ENCODE results near the gene TSPAN7.

Gene TSPAN7

DNA sequence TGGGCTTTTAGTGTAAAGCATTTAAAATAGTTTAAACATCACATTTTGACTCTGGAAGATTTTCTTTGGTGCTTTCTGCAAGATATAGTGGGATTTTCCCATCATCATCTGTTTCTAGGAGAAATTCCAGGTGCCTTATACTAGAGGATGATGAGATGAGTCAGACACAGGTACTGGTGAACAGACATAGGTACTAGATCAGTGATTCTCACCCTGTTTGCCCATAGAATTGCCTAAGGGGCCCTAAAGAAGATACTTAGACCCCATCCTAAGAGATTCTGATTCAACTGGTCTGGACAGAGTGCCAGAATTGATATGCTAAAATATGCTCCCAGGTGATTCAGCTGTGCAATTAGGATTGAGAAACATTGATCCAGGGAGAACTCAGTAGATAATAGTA is 9.7 kb downstream of the TSPAN7 start:
- peaks cover 2% of the 10 kb centered on the region for H3K27me3 Mint-ChIP-seq
- no peak overlapping the region for H3K27ac Mint-ChIP-seq
- no peaks in the 10 kb centered on the region for H3K36me3 Mint-ChIP-seq
- no peaks in the 10 kb centered on the region for H3K9me3 Mint-ChIP-seq
- no peaks in the 10 kb centered on the region for H3K4me1 Mint-ChIP-seq
- no peak overlapping the region for H3K4me3 Mint-ChIP-seq

DNA sequence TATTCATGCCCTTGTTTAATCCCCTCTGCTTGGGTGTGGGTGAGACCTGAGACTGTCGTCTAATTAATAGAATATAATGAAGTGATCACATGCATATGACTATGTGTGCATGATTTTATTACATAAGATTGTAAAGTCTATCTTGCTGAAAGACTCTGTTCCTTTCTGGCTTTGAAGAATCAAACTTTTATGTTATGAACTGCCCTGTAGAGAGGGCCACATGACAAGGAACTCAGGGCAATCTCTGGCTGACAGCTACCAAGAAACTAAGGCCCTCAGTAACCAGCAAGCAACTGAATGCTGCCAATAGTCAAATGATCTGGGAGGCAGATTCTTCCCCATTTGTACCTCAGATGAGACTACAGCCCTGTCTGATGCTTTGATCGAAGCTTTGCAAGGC is 13.5 kb downstream of the TSPAN7 start:
- H3K27ac Mint-ChIP-seq: no peak overlapping the region
- H3K27me3 Mint-ChIP-seq: peaks cover 2% of the 10 kb centered on the region
- no peak overlapping the region for H3K4me3 Mint-ChIP-seq
- H3K4me1 Mint-ChIP-seq: no peaks in the 10 kb centered on the region
- H3K9me3 Mint-ChIP-seq: no peaks in the 10 kb centered on the region
- no peaks in the 10 kb centered on the region for H3K36me3 Mint-ChIP-seq

DNA sequence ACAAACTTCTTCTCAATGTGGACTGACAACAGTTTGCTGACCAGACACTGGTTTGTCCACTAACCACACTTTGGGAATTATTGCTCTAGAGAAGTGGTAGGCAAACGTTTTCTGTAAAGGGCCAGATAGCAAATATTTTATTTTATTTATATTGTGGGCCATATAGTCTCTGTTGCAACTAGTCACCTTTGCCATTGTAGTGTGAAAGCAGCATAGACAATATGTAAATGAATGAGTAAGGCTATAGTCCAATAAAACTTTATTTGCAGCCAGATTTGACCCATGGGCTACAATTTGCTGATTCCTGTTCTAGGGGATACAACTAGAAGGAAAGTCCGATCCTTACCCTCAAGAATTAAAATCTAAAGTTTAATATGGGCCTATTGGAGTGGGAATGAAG is 14.5 kb downstream of the TSPAN7 start:
- Mint-ChIP-seq H3K9me3 (no peaks in the 10 kb centered on the region), H3K27me3 (peaks cover 2% of the 10 kb centered on the region), H3K27ac (no peak overlapping the region), H3K36me3 (no peaks in the 10 kb centered on the region), H3K4me3 (no peak overlapping the region), H3K4me1 (no peaks in the 10 kb centered on the region)

DNA sequence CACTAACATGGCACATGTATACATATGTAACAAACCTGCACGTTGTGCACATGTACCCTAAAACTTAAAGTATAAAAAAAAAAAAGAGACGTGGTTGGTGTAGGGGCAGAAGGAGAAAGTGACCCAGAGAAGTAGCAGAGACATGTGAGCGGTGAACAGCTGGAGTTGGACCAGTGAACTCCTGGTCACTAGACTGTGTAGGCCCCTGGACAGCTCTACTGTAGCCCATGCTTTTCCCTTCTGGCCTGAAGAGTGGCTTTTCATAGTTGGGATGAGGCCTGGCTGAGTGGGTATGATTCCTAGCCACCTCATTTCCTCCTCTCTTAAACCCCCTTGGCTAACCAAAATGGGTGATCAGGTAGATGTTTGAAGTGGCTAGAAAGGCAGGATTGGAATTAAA is 16.4 kb downstream of the TSPAN7 start:
- H3K4me3 Mint-ChIP-seq: no peak overlapping the region
- no peaks in the 10 kb centered on the region for H3K36me3 Mint-ChIP-seq
- H3K27ac Mint-ChIP-seq: no peak overlapping the region
- H3K9me3 Mint-ChIP-seq: no peaks in the 10 kb centered on the region
- no peaks in the 10 kb centered on the region for H3K27me3 Mint-ChIP-seq
- no peaks in the 10 kb centered on the region for H3K4me1 Mint-ChIP-seq

DNA sequence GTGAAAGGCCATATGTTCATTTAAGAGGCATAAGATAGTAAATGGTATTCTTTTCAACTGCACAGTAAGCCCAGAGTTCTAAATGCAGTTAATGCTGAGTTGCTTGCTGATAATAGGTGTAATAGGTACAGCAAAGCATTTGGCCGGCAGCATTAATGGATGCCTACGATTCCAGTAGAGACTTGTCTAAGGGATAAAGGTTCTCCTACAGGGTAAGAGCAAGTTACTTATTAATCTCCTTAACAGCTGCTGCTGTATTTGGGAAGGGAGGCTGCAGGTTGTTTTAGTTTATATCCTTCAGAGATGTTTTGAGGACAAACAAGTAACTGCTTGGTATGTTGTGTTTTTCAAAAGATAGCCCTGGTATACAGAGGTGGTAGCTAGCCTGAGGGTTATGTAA is 16.8 kb downstream of the TSPAN7 start:
- H3K9me3 Mint-ChIP-seq: no peaks in the 10 kb centered on the region
- H3K4me1 Mint-ChIP-seq: no peaks in the 10 kb centered on the region
- no peak overlapping the region for H3K4me3 Mint-ChIP-seq
- H3K36me3 Mint-ChIP-seq: no peaks in the 10 kb centered on the region
- no peak overlapping the region for H3K27ac Mint-ChIP-seq
- peaks cover 1% of the 10 kb centered on the region for H3K27me3 Mint-ChIP-seq

DNA sequence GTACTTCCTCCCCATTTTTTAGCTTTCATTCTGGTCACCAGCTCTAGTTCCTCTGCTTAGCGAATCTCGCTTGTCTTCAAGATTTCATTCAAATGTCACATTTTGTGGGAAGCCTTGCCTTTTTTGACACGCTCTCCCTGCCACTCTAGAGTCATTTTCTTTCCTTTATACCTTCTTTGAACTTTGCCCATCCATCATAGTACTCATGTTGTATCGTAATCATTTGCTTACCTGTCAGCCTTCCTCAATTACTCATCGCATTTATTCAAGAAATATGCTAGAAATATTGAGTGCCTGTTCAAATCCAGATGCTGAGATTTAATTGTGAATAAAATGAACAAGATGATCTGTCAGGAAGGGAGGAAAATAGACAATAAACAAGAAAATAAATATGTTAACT is 21.8 kb downstream of the TSPAN7 start:
- Mint-ChIP-seq H3K4me3 (no peak overlapping the region), H3K27ac (no peak overlapping the region), H3K36me3 (no peaks in the 10 kb centered on the region), H3K27me3 (peaks cover 1% of the 10 kb centered on the region), H3K4me1 (no peaks in the 10 kb centered on the region), H3K9me3 (no peaks in the 10 kb centered on the region)

DNA sequence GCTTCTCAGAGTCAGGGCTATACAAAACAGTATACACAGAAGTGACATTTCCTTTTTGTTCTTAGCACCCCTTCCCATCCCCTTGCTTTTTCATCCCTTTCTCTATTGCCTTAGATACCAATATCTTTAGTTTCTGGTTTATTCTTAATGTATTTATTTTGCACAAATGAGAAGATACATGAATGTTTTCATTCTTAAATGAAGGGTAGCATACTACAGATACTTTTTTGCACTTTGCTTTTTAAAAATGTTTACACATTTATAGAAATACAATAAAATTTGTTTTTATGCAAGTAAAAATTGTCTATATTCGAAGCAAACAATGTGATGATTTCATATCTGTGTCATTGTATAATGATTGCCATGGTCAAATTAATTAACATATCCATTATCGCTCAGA is 33.1 kb downstream of the TSPAN7 start:
- H3K36me3 Mint-ChIP-seq: no peaks in the 10 kb centered on the region
- no peak overlapping the region for H3K27ac Mint-ChIP-seq
- peaks cover 3% of the 10 kb centered on the region for H3K27me3 Mint-ChIP-seq
- no peaks in the 10 kb centered on the region for H3K9me3 Mint-ChIP-seq
- H3K4me1 Mint-ChIP-seq: no peaks in the 10 kb centered on the region
- H3K4me3 Mint-ChIP-seq: no peak overlapping the region

DNA sequence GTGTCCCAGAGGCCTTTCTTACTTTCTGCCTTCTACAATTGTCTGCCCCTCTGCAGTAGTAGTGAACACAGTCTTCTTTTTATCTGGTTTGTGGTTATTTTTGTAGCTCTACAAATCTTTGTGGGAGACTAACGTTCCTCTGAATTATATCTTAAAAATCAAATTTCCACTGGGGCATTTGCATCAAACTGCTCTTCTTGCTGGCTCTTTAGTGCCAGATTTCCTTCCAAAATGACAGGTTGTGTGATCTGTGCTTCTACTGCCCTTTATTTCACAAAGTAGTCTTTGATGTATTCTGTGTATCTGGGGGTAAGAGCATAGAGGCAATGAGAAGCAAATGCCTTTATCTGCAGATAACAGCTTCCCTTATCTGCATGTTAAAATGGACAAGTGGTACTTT is 34.5 kb downstream of the TSPAN7 start:
- no peak overlapping the region for H3K27ac Mint-ChIP-seq
- no peaks in the 10 kb centered on the region for H3K36me3 Mint-ChIP-seq
- peaks cover 3% of the 10 kb centered on the region for H3K27me3 Mint-ChIP-seq
- H3K9me3 Mint-ChIP-seq: no peaks in the 10 kb centered on the region
- H3K4me1 Mint-ChIP-seq: no peaks in the 10 kb centered on the region
- H3K4me3 Mint-ChIP-seq: no peak overlapping the region

DNA sequence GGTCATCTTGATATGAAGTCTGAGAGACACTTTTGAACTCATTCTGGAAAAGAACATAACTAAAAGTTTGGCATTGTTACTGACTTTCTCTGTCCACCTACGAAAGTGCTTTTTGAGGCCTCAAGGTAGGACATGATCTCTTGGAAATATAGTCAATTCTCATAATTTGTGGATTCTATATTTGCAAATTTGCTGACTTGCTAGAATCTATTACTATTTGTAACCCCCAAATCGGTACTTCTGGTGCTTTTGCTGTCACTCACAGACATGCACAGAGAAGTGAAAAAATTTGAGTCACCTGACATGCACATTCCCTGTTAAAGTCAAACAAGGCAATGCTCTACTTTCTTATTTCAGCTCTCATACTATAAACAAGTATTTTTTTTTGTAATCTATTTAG is 35.6 kb downstream of the TSPAN7 start:
- Mint-ChIP-seq H3K4me1 (no peaks in the 10 kb centered on the region), H3K27ac (no peak overlapping the region), H3K36me3 (no peaks in the 10 kb centered on the region), H3K9me3 (no peaks in the 10 kb centered on the region), H3K4me3 (no peak overlapping the region), H3K27me3 (peaks cover 3% of the 10 kb centered on the region)

DNA sequence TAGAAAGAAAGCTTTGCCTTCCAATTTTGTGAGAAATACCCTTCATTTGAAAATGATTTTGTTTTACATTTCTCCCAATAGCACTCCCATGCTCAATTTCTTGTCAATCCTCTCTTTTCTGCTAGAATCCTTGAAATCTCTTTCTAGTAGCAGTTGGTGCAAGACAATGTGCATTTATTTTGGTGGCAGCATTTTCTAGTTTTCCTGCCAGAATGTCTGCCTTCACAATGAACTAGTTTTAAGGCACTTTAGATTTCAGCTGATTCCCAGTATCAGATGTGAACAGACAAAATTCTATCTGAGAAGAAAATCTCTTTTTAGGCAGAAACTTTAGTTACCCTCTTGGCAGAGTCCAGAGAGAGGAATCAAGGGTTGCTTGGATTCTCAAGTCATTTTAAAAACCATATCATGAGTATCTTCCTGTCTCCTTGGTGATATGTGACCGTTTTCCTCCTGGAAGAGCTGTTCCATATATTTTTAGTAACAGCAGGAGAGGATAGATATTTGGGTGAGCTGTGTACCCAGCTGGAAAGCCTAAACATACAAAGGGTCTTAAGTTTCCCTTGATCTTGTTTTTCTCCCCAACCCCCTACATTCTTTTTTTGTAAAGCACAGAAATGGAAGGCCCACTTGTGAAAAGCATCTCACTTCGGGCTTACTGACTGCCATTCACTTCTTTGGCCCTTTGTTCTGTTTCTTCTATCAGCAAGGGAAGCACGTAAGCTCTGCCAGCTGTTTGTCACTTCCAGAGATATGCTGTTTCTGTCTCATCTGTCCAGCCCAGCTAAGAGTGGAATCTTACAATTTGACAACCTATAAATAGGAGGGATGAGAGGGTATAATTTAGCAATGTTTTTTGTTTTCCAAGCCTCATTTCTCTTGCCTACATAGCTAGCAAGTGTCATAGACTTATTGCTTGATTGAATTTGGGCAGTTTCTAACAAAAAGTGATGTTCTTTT is 38.7 kb downstream of the TSPAN7 start:
- Mint-ChIP-seq H3K27me3 (peaks cover 3% of the 10 kb centered on the region), H3K4me3 (no peak overlapping the region), H3K27ac (no peak overlapping the region), H3K9me3 (no peaks in the 10 kb centered on the region), H3K36me3 (no peaks in the 10 kb centered on the region), H3K4me1 (no peaks in the 10 kb centered on the region)

DNA sequence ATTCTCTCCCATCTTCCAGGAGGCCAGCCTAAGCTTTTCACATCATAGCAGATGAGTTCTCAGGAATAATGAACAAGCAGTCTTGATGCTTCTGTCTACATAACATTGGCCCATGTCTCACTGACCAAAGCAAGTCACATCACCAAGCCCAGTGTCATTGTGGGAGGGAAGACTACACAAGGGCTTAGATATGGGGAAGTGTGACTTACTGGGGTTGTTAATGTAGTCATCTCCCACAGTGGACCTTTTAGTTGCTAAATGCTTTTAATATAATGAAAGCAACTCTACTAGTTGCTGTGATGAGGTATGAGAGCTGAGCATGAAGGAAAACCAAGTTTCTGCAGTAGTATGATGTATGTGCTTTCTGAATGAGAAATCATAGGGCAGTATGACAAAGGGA is 40.5 kb downstream of the TSPAN7 start:
- Mint-ChIP-seq H3K9me3 (no peaks in the 10 kb centered on the region), H3K4me3 (no peak overlapping the region), H3K27ac (no peak overlapping the region), H3K36me3 (no peaks in the 10 kb centered on the region), H3K4me1 (no peaks in the 10 kb centered on the region), H3K27me3 (peaks cover 3% of the 10 kb centered on the region)

DNA sequence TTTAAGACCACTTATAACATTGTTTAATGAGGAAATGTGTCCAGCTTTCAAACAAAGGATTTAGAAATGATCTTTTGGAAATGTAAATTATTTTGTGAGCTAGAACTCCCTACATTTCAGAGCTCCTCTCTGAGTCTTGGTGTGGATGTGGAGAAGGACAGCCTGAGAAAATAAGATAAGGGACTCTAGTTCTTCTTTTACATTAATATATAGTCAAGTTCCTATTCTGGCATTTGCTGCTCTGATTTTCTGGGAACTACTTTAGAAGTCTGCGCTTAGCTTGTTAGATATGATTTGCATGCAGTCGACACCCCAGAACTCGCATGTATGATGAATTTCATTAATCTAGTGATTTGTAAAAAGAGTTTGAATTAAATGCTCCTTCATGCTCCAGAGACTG is 45.5 kb downstream of the TSPAN7 start:
- Mint-ChIP-seq H3K27me3 (no peaks in the 10 kb centered on the region), H3K9me3 (no peaks in the 10 kb centered on the region), H3K4me1 (no peaks in the 10 kb centered on the region)

DNA sequence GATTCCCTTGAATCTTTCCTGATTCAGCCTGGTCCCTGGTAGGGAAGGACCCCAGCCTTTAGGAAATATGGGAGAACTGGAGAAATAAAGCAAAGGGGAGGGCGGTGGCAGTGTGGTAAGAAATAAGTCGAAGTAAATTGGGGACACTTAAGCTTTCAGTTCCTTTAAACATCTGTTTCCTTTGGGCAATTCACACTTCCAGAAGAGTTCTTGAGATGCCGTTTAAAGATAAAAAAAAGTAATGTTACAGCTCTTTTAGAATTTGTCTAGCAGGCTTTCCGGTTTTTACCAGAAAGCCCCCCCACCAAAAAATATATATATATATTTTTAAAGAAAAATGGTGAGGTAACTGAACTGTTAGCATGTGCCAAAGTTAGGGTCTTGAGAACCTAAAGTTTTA is 46.6 kb downstream of the TSPAN7 start:
- Mint-ChIP-seq H3K4me3 (no peak overlapping the region), H3K36me3 (no peaks in the 10 kb centered on the region)

More for the DNA sequence above, 45.5 kb downstream of the TSPAN7 start:
- Mint-ChIP-seq H3K4me3 (no peak overlapping the region), H3K36me3 (no peaks in the 10 kb centered on the region), H3K27ac (no peak overlapping the region)

DNA sequence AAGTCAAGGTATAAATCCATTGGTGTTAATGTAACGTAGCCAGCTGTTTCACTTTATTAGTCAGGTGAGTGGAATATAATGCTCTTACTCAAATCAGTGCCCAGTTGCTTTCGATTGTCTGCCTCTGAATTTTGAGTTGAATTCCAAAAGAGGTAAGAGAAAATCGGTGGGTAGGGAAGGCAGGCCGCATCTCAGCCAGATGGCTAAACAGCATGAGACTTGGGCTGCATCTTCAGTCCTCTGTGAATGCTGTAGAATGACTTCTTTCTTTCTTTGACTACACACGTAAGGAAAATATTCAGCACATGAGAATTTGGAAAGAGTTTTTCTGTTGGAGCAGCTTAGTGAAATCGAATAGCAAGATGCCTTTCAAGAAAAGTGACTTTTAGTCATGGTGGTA is 49.5 kb downstream of the TSPAN7 start:
- Mint-ChIP-seq H3K4me3 (no peak overlapping the region), H3K9me3 (no peaks in the 10 kb centered on the region), H3K36me3 (no peaks in the 10 kb centered on the region), H3K4me1 (no peaks in the 10 kb centered on the region), H3K27ac (no peak overlapping the region), H3K27me3 (no peaks in the 10 kb centered on the region)

More for the DNA sequence above, 46.6 kb downstream of the TSPAN7 start:
- H3K9me3 Mint-ChIP-seq: no peaks in the 10 kb centered on the region
- no peak overlapping the region for H3K27ac Mint-ChIP-seq
- H3K4me1 Mint-ChIP-seq: no peaks in the 10 kb centered on the region
- H3K27me3 Mint-ChIP-seq: no peaks in the 10 kb centered on the region

DNA sequence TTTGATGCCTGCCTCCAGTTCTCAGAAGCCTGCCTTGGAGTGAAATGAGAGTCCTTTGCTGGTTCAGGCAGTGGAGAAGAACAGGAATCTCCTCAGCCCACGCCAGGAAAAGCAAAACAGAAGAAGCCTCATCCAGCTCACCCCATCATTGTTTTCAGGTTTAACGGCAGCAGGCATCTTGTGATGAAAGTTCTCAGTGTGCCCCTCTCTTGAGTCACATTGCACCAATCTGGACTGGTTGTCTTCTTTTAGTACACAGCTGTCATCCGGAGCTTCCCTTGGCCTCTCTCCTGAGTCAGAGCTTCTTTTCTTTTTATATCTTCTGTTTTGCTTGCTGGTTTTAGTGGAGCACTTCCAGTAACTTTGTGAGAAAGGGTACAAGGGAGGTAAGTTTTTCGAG is 50.9 kb downstream of the TSPAN7 start:
- no peak overlapping the region for H3K4me3 Mint-ChIP-seq
- no peaks in the 10 kb centered on the region for H3K27me3 Mint-ChIP-seq
- H3K27ac Mint-ChIP-seq: no peak overlapping the region
- H3K9me3 Mint-ChIP-seq: no peaks in the 10 kb centered on the region
- no peaks in the 10 kb centered on the region for H3K4me1 Mint-ChIP-seq
- no peaks in the 10 kb centered on the region for H3K36me3 Mint-ChIP-seq

DNA sequence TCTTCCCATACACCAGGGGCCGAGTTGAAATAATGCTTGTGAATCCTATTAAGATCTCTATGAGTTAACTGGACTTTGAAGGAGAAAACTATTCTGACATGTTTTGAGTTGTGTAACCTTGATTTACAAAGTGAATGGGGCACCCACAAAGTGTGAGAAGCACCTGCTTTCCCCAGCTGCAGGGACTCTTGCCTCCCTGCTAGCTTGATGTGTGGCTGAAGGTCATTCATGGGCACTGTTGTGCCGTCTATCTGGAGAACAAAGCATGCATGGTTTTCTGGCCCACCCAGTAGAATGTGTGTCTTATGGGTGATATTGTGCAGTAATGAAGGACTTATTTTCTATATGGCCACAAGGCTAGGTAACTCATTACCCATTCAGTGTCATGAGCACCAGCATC is 53.1 kb downstream of the TSPAN7 start:
- no peaks in the 10 kb centered on the region for H3K36me3 Mint-ChIP-seq
- H3K9me3 Mint-ChIP-seq: no peaks in the 10 kb centered on the region
- H3K4me1 Mint-ChIP-seq: no peaks in the 10 kb centered on the region

DNA sequence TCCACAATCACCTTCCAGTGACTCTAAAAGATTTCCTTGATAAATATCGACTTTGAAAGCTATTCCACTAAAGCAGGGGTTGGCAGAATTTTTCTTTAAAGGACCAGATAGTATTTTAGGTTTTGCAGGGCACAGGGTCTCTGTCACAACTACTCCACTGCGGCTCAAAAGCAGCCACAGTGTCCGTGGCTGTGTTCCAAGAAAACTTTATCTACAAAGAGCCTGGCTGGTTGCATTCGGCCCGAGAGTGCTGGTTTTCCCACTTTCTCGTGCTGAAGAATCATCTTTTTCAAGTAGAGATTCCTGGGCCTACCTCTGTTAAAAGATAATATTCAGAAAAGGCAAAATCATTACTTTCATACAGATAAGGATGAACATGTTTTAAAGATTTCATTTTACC is 55.6 kb downstream of the TSPAN7 start:
- Mint-ChIP-seq H3K27ac (no peak overlapping the region), H3K36me3 (no peaks in the 10 kb centered on the region), H3K4me1 (no peaks in the 10 kb centered on the region)

More for the DNA sequence above, 53.1 kb downstream of the TSPAN7 start:
- Mint-ChIP-seq H3K27me3 (no peaks in the 10 kb centered on the region), H3K27ac (no peak overlapping the region), H3K4me3 (no peak overlapping the region)

More for the DNA sequence above, 55.6 kb downstream of the TSPAN7 start:
- H3K9me3 Mint-ChIP-seq: no peaks in the 10 kb centered on the region
- no peak overlapping the region for H3K4me3 Mint-ChIP-seq
- no peaks in the 10 kb centered on the region for H3K27me3 Mint-ChIP-seq

All from activated naive CD4-positive, alpha-beta T cell treated with anti-CD3 and anti-CD28 coated beads, Interleukin-2, amount 50 U/mL, for 24 hours (primary cell).